ENCODE results near the gene CARD18.

DNA sequence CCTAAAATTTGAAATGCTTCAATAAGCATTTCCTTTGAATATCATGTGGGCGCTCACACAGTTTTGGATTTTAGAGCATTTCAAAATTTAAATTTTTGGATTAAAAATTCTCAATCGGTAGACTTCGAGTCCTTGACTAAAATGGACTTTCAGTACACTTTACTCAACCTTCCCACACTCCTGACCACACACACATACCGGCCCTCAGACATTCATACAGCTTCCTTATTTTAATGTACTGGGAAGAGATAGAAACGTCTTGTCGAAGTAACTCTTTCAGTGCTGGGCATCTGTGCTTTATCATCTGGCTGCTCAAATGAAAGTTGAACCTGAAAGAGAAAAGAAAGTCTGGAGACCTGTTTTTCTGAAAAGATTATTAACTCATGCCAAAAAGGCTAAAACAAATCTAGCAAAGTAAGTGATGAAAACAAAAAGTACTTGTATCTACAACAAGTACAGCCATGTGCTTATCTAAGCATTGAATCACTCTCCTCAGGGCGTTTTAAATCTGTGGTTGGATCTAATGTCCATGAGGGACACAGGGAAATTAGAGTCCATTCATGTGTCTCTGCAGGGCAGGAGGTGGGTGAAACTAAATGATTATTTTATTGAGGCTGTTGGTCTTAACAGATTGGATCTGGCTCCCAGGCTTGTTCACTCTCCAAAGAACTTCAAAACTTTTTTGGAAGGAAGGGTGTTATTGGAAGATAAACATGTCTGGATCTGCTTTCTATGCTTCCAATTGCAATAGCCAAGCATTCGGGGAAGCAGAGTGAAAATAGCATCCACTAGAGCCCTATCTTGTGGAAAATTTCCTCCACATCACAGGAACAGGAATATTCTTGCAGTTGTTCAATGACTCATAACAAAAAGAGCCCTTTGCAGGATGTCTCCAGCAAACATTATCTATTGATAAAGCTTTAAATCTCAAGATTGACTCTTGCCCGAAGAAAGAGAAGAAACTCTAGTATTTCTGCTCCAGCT, 47.0 kb downstream of the CARD18 start:
- TF ChIP-seq, protein P1, sequence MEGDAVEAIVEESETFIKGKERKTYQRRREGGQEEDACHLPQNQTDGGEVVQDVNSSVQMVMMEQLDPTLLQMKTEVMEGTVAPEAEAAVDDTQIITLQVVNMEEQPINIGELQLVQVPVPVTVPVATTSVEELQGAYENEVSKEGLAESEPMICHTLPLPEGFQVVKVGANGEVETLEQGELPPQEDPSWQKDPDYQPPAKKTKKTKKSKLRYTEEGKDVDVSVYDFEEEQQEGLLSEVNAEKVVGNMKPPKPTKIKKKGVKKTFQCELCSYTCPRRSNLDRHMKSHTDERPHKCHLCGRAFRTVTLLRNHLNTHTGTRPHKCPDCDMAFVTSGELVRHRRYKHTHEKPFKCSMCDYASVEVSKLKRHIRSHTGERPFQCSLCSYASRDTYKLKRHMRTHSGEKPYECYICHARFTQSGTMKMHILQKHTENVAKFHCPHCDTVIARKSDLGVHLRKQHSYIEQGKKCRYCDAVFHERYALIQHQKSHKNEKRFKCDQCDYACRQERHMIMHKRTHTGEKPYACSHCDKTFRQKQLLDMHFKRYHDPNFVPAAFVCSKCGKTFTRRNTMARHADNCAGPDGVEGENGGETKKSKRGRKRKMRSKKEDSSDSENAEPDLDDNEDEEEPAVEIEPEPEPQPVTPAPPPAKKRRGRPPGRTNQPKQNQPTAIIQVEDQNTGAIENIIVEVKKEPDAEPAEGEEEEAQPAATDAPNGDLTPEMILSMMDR (IDR thresholded peaks at IDR 0.05; ENCODE audit: low read length), result no peak
- TF ChIP-seq EZH2 (optimal IDR thresholded peaks at IDR 0.05; ENCODE audit: low read depth, low read length), result no peak
- no peak for TF ChIP-seq EZH2phosphoT487 (IDR thresholded peaks at IDR 0.05; ENCODE audit: low read length)
